Mesothelial cell of epicardium (in vitro differentiated cells): ENCODE measurements around the gene EFCAB6. TPM values are rescaled to one million over a fixed set of nuclear protein-coding genes. Genes with fewer than 3 reads are reported as not detected.

ENCODE experiments used
- DNase-seq, 2 experiments: peaks; one replicate each; pipeline ENCODE4 v3.0.0; 2021; ENCODE audit warnings: low spot score in 2 of 2; ENCODE audit not compliant: unreplicated experiment in 2 of 2
- H3K27ac Mint-ChIP-seq: 2 replicates; pipeline ENCODE4 v1.8.0; 2021; ENCODE audit warnings: mixed read lengths
- H3K27me3 Mint-ChIP-seq: 2 replicates; pipeline ENCODE4 v1.8.0; 2021; ENCODE audit warnings: low read depth, mixed read lengths
- H3K36me3 Mint-ChIP-seq: 2 replicates; pipeline ENCODE4 v1.8.0; 2021; ENCODE audit warnings: mixed read lengths
- H3K4me1 Mint-ChIP-seq: 2 replicates; pipeline ENCODE4 v1.8.0; 2021; ENCODE audit warnings: mixed read lengths
- H3K4me3 Mint-ChIP-seq: 2 replicates; pipeline ENCODE4 v1.8.0; 2021; ENCODE audit warnings: mild to moderate bottlenecking, moderate library complexity, mixed read lengths
- H3K9me3 Mint-ChIP-seq: 2 replicates; pipeline ENCODE4 v1.8.0; 2021; ENCODE audit warnings: mixed read lengths
- total RNA-seq: library from RNA; stranded (reverse); gene quantifications from 3 replicates; pipeline ENCODE4 v1.2.1, GENCODE V29; 2021
- TF ChIP-seq, protein P1 (sequence below): fragments of 200-600 bp; sonication (generic); IDR thresholded peaks from one replicate; pipeline ENCODE4 v1.5.0; 2021; ENCODE audit warnings: antibody characterized with exemption; ENCODE audit not compliant: unreplicated experiment

Gene EFCAB6
- total RNA-seq, 1 donor from 2014 or later, result 2.6 TPM

DNA sequence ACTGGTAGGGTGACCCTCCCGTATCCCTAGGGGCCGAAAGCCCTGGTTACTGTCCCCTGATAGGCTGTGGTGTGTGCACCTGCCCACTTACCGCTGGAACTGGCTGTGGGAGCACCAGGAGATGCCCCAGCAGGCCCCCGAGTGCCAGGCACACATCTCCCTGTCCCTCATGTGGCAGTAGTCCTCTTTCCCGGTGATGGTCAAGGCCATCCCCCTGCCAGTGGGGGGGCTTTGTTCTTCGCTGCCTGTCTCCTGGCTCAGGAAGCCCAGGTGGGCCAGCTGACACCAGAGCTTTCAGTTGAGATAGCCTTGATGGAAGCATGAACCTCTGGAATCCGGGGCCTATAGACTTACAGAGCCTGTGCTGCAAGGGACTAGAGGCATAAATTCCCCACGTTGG lies 299.8 kb downstream of the EFCAB6 start:
- DNase-seq, result no peak

DNA sequence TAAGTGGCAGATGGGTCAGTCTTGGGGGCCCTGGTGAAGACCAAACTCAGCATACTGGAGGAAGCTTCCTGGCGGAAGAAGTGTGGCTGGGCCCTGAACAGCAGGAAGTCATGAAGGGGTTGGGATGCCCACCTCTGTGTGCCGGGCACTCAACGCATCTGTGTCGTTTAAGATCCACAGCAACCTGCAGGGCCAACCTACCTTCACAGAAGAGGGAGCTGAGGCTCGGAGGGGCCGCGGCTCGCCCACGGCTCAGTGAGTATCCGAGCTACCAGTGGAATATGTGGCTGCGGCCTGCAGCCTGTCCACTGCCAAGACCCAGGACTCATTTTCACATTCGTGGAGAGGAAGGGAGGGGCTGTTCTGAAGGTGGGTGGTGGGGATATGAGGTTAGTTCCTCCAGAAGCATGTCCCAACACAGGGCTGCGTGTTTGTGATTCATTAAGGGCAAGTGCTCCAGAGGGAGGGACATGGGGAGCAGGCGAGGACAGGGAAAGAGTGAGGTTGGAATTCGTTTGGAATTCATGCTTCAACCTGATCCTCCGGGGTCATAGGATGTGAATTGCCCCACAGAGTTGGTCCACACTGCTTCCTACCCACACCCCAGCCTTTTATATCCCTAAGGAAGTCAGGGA lies 300.7 kb downstream of the EFCAB6 start:
- TF ChIP-seq, protein P1, sequence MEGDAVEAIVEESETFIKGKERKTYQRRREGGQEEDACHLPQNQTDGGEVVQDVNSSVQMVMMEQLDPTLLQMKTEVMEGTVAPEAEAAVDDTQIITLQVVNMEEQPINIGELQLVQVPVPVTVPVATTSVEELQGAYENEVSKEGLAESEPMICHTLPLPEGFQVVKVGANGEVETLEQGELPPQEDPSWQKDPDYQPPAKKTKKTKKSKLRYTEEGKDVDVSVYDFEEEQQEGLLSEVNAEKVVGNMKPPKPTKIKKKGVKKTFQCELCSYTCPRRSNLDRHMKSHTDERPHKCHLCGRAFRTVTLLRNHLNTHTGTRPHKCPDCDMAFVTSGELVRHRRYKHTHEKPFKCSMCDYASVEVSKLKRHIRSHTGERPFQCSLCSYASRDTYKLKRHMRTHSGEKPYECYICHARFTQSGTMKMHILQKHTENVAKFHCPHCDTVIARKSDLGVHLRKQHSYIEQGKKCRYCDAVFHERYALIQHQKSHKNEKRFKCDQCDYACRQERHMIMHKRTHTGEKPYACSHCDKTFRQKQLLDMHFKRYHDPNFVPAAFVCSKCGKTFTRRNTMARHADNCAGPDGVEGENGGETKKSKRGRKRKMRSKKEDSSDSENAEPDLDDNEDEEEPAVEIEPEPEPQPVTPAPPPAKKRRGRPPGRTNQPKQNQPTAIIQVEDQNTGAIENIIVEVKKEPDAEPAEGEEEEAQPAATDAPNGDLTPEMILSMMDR, result no peak
- no peak overlapping the region for H3K27ac Mint-ChIP-seq
- H3K27me3 Mint-ChIP-seq, result peaks cover 1% of the 10 kb centered on the region
- no peak for DNase-seq
- H3K4me3 Mint-ChIP-seq, result no peak overlapping the region
- H3K36me3 Mint-ChIP-seq, result no peaks in the 10 kb centered on the region
- no peaks in the 10 kb centered on the region for H3K9me3 Mint-ChIP-seq
- H3K4me1 Mint-ChIP-seq, result no peaks in the 10 kb centered on the region

More for the DNA sequence above, 299.8 kb downstream of the EFCAB6 start:
- H3K4me3 Mint-ChIP-seq, result no peak overlapping the region
- no peaks in the 10 kb centered on the region for H3K9me3 Mint-ChIP-seq
- TF ChIP-seq, protein P1, result no peak
- peaks cover 4% of the 10 kb centered on the region for H3K27me3 Mint-ChIP-seq
- no peaks in the 10 kb centered on the region for H3K36me3 Mint-ChIP-seq
- H3K27ac Mint-ChIP-seq, result no peak overlapping the region
- H3K4me1 Mint-ChIP-seq, result no peaks in the 10 kb centered on the region

DNA sequence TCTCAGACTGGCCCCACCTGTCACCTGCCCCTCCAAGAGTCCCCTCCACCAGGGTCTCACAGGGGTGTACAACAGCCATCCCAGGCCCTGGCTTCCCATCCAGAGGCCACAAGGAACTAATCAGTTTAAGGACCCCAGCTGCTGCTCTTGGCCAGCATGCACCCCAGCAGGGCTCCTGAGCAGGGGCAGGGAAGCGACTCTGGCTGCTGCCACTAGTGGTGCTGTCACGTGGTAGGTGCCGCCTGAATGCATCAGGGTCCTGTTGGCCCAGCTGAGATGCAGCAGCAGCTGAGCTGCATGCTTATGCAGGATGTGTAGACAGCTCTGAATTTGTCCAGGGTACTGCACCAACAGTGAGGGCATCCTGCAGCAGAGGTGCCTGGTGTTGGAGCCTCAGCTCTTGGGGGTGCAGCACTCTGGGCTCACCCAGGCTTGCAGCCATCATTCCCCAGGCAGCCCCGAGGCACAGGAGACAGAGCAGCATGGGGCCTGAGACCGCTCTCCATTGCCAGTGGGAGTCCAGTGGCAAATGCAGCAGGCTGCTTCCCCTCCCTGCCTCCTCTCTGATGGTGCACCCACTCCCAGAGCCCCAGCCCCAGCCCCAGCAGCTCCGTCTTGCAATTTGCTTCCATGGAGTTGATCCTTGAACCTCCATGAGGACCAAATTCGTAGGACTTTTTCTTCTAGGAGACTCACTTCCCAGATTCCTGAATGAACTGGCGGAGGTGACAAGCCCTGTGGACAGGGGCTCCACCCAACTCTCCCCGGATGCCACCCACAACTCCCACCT lies 301.6 kb downstream of the EFCAB6 start:
- no peak overlapping the region for H3K27ac Mint-ChIP-seq
- DNase-seq, result no peak
- H3K27me3 Mint-ChIP-seq, result no peaks in the 10 kb centered on the region
- H3K9me3 Mint-ChIP-seq, result no peaks in the 10 kb centered on the region
- H3K4me1 Mint-ChIP-seq, result no peaks in the 10 kb centered on the region
- TF ChIP-seq, protein P1, result no peak
- H3K36me3 Mint-ChIP-seq, result no peaks in the 10 kb centered on the region
- H3K4me3 Mint-ChIP-seq, result no peak overlapping the region

DNA sequence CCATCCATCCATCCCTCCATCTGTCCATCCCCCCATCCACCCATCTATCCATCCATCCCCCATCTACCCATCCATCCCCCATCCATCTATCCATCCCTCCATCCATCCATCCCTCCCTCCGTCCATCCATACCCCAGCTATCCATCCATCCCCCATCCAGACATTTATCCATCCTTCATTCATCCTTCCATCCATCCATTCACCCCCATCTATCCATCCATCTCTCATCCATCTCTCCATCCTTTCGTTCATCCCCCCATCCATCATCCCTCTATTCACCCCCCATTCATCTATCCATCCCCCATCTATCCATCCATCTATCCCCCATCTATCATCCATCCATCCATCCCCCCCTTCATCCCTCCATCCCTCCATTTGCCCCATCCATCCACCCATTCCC lies 302.8 kb downstream of the EFCAB6 start:
- TF ChIP-seq, protein P1, result no peak
- H3K4me3 Mint-ChIP-seq, result no peak overlapping the region
- no peaks in the 10 kb centered on the region for H3K9me3 Mint-ChIP-seq
- no peaks in the 10 kb centered on the region for H3K4me1 Mint-ChIP-seq
- no peaks in the 10 kb centered on the region for H3K27me3 Mint-ChIP-seq
- H3K27ac Mint-ChIP-seq, result no peak overlapping the region
- DNase-seq, result no peak
- no peaks in the 10 kb centered on the region for H3K36me3 Mint-ChIP-seq

DNA sequence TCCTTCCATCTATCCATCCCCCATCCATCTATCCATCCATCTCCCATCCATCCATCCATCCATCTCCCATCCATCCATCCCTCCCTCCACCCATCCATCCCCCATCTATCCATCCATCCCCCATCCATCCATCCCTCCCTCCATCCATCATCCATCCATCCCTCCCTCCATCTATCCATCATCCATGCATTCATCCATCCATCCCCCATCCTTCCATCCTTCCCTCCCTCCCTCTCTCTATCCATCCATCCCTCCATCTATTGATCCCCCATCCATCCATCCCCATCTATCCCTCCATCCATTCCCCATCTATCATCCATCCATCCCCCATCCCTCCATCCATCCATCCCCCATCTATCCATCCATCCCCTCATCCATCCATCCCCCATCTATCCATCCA lies 303.6 kb downstream of the EFCAB6 start:
- TF ChIP-seq, protein P1, result no peak
- no peak for DNase-seq
- H3K4me3 Mint-ChIP-seq, result no peak overlapping the region
- no peaks in the 10 kb centered on the region for H3K9me3 Mint-ChIP-seq
- H3K27ac Mint-ChIP-seq, result no peak overlapping the region
- no peaks in the 10 kb centered on the region for H3K36me3 Mint-ChIP-seq
- no peaks in the 10 kb centered on the region for H3K4me1 Mint-ChIP-seq
- H3K27me3 Mint-ChIP-seq, result no peaks in the 10 kb centered on the region
